ENCODE results near the gene PITRM1. TPM values are rescaled to one million over a fixed set of nuclear protein-coding genes. Genes with fewer than 3 reads are reported as not detected.

Gene PITRM1
- polyA plus RNA-seq, 1 experiment: 68.5 TPM

DNA sequence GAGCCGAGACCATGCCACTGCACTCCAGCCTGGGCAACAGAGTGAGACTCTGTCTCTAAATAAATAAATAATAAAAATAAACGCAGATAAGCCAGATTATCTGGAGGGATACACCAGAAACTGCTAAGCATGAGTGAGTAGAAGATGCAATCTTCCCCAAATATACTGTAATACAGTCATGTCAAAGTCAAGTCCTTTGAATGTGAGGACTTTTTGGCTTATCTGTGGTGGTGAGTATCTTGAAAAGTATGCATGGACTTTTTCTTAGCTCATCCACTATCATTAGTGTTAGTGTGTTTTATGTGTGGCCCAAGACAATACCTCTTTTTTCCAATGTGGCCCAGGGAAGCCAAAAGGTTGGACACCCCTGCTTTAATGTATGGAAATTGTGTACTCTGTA is 44.7 kb upstream of the PITRM1 start:
- no peaks in the 10 kb centered on the region for H3K27me3 ChIP-seq (ENCODE audit: control insufficient read depth, insufficient read depth, low read length)
- TF ChIP-seq, protein P1, sequence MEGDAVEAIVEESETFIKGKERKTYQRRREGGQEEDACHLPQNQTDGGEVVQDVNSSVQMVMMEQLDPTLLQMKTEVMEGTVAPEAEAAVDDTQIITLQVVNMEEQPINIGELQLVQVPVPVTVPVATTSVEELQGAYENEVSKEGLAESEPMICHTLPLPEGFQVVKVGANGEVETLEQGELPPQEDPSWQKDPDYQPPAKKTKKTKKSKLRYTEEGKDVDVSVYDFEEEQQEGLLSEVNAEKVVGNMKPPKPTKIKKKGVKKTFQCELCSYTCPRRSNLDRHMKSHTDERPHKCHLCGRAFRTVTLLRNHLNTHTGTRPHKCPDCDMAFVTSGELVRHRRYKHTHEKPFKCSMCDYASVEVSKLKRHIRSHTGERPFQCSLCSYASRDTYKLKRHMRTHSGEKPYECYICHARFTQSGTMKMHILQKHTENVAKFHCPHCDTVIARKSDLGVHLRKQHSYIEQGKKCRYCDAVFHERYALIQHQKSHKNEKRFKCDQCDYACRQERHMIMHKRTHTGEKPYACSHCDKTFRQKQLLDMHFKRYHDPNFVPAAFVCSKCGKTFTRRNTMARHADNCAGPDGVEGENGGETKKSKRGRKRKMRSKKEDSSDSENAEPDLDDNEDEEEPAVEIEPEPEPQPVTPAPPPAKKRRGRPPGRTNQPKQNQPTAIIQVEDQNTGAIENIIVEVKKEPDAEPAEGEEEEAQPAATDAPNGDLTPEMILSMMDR (IDR thresholded peaks at IDR 0.05; ENCODE audit: insufficient read depth, low read depth, low read length): no peak
- peak; percentile 40 for DNase-seq (ENCODE audit: low read depth)
- no peaks in the 10 kb centered on the region for H3K36me3 ChIP-seq (ENCODE audit: control insufficient read depth, insufficient read depth, low read length)
- no peak overlapping the region for H3K4me3 ChIP-seq (ENCODE audit: low read depth, low read length)
- POLR2A ChIA-PET: no interaction called here
- CTCF ChIA-PET: interaction anchor here (1.2 kb wide), 1 partner anchor 20 kb away, joined by 5 read pairs; no protein-coding TSS in a partner anchor

DNA sequence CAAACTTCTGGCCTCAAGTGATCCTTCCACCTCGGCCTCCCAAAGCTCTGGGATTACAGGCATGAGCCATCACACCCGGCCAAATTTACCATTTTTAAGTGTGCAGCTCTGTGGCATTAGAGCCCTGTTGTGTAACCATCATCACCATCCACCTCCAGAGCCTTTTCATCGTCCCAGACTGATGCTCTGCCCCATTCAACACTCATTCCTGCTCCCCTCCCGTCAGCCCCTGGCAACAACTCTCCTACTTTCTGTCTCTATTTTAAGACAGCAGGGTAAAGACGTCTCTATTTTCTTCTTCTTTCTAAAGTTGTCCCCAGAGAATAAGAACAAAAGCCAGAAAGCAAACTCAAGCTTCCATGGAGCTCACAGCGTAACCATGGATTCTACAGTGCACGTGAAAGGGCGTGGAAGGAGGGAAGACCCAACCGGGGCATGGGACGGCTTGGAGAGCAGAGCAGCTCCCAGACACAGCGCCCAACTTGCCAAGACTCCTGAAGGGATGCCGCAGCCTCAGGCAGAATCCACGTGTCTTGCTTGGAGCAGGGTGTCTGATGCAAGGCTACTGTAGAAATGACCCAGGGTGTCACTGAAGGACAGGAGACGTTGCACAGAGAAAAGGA is 42.7 kb upstream of the PITRM1 start:
- Histone ChIP-seq H3K36me3 (ENCODE audit: control insufficient read depth, insufficient read depth, low read length) (no peaks in the 10 kb centered on the region), H3K27me3 (ENCODE audit: control insufficient read depth, insufficient read depth, low read length) (peaks cover 3% of the 10 kb centered on the region; the same call in 1 of the 2 replicates), H3K4me3 (ENCODE audit: low read depth, low read length) (no peak overlapping the region)
- ChIA-PET CTCF (interaction anchor here (0.6 kb wide), 1 partner anchor 547 kb away, joined by 3 read pairs; no protein-coding TSS in a partner anchor), POLR2A (no interaction called here)
- TF ChIP-seq, protein P1 (IDR thresholded peaks at IDR 0.05; ENCODE audit: insufficient read depth, low read depth, low read length): no peak
- no peak for DNase-seq (ENCODE audit: low read depth)

DNA sequence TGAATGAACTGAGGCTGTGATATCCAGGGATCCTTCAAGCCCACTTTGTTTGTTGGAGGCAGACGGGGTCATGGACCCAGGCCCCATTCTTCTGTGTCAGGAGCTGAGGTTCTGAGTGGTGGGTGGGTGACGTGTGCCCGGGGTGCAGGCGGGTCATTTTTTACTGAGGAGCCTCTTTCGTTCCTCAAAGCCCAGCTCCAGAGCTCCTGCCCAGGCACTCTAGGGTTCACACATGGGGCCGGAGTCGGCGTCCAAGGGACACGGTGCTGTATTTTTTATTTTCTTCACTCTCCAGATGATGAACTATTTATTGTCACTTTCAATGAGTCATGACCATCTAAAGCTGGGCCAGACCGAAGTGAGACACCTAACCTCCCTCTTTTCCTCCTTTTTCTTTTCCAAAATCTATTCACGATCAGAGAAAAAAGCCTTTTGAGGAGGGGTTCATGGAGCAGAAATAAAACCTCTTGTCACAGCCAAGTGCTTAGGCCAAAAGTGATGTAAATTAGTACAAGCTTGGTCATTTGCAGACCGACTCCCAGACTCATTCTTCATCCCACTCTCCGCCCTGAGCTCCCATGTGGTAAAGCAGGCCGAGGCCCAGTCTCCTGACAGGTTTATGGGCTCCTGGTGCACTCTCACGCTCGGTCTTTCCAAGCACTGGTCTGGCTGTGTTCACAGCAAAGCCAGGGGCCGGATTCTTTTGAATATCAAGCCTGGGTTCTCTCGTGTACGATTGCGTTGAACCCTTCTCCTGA is 41.4 kb upstream of the PITRM1 start:
- CTCF ChIA-PET: interaction anchor here (1.1 to 1.3 kb wide), 3 partner anchors 16 to 24 kb away, joined by 3 to 4 read pairs (median 3); no protein-coding TSS in a partner anchor

DNA sequence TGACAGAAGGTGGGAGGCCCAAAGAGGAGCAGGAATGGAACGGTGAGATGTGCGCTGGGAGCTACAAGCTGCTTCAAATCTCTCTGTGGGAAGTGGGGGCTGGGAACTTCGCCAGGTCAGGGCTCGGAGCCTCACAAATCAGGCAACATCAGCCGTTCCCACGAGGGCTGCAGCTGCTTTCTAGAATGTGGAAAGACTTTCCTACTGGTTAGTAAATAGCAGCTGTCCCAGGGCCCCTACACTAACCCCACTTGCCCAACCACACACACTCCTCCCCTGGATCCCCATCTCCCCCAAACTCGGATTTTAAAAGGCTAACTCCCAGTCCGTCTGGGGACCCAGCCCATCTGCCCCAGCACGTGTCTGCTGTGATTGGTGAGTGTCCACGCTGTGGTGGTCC is 40.6 kb upstream of the PITRM1 start:
- DNase-seq (ENCODE audit: low read depth): no peak
- H3K27me3 ChIP-seq (ENCODE audit: control insufficient read depth, insufficient read depth, low read length): peaks cover 10% of the 10 kb centered on the region
- TF ChIP-seq, protein P1 (IDR thresholded peaks at IDR 0.05; ENCODE audit: insufficient read depth, low read depth, low read length): no peak
- ChIA-PET POLR2A (no interaction called here), CTCF (interaction anchor here (1.1 to 1.3 kb wide), 3 partner anchors 16 to 25 kb away, joined by 3 to 4 read pairs (median 3); no protein-coding TSS in a partner anchor)
- H3K4me3 ChIP-seq (ENCODE audit: low read depth, low read length): no peak overlapping the region
- H3K36me3 ChIP-seq (ENCODE audit: control insufficient read depth, insufficient read depth, low read length): no peaks in the 10 kb centered on the region

More for the DNA sequence above, 41.4 kb upstream of the PITRM1 start:
- POLR2A ChIA-PET: no interaction called here
- Histone ChIP-seq H3K4me3 (ENCODE audit: low read depth, low read length) (no peak overlapping the region), H3K27me3 (ENCODE audit: control insufficient read depth, insufficient read depth, low read length) (peaks cover 10% of the 10 kb centered on the region), H3K36me3 (ENCODE audit: control insufficient read depth, insufficient read depth, low read length) (no peaks in the 10 kb centered on the region)
- TF ChIP-seq, protein P1 (IDR thresholded peaks at IDR 0.05; ENCODE audit: insufficient read depth, low read depth, low read length): no peak
- DNase-seq (ENCODE audit: low read depth): no peak

DNA sequence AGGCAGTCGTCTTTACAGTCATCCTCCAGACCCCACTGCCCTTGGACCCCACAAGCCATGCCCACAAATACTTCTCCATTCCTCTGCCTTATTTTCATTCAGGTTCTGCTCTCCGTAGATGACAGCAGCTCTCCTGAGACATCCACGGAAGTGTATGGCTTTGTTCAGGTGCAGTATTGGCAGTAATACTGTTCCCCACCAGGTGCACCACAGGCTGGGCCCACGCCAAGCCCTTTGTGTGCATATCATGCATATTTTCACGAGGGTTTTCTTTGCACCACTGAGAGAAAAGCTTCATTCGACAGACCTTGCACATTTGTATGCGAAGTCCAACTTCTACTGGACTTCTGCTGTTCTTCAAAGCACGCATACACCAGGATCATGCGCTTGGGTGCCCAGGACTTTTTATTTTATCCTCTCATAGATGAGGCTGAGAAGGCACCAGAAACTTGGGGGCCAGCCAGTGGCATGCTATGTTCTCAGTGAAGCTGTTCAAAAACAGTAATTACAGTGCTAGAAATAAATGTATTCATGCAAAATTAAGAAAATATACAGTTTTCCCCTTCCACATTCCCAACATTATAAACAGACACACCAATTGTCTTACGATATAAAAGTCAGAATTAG is 37.8 kb upstream of the PITRM1 start:
- no peak for DNase-seq (ENCODE audit: low read depth)
- H3K27me3 ChIP-seq (ENCODE audit: control insufficient read depth, insufficient read depth, low read length): peaks cover 15% of the 10 kb centered on the region
- TF ChIP-seq, protein P1 (IDR thresholded peaks at IDR 0.05; ENCODE audit: insufficient read depth, low read depth, low read length): no peak
- no peaks in the 10 kb centered on the region for H3K36me3 ChIP-seq (ENCODE audit: control insufficient read depth, insufficient read depth, low read length)
- H3K4me3 ChIP-seq (ENCODE audit: low read depth, low read length): no peak overlapping the region
- CTCF ChIA-PET: interaction anchor here (0.6 to 1.0 kb wide), 3 partner anchors 12 to 928 kb away, joined by 3 read pairs; no protein-coding TSS in a partner anchor
- POLR2A ChIA-PET: no interaction called here

Data from BJ (cell line).